Mammary epithelial cell (primary cell): ENCODE results near the gene HLA-DRB1.

ENCODE experiments used
- EZH2 ChIP-seq: IDR thresholded peaks from 2 replicates; pipeline ENCODE4 v1.6.1; 2012; ENCODE audit warnings: low read length, inconsistent platforms, borderline replicate concordance
- TF ChIP-seq, protein P1 (sequence below), 2 donors: IDR thresholded peaks in 1 of 2; conservative IDR thresholded peaks in 1 of 2; 2 replicates each; pipeline ENCODE4 v1.5.1; 2011 to 2012; ENCODE audit warnings: inconsistent platforms in 2 of 2, low read length in 2 of 2, mild to moderate bottlenecking in 2 of 2, control low read depth in 1 of 2, low read depth in 1 of 2; ENCODE audit not compliant: insufficient read depth in 1 of 2; ENCODE audit errors: extremely low read depth in 1 of 2

DNA sequence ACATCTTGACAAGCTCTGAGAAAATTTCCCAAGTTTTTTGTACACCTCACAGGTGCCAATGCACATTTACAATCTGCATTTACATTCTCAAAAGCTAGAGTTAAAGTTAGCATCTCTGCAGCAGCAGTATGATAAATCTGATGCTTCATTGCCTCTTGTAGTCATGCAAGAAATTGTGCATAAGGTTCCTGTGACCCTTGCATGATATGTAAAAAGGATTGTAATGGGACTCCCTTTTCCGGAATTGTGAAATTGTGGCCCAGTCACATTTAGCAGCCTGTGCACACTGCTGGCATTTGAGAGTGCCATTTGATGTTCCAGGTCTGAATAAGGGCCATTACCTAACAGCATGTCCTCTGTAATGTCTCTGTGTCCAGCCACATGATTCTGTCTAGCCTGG, 24.1 kb downstream of the HLA-DRB1 start:
- TF ChIP-seq, protein P1, sequence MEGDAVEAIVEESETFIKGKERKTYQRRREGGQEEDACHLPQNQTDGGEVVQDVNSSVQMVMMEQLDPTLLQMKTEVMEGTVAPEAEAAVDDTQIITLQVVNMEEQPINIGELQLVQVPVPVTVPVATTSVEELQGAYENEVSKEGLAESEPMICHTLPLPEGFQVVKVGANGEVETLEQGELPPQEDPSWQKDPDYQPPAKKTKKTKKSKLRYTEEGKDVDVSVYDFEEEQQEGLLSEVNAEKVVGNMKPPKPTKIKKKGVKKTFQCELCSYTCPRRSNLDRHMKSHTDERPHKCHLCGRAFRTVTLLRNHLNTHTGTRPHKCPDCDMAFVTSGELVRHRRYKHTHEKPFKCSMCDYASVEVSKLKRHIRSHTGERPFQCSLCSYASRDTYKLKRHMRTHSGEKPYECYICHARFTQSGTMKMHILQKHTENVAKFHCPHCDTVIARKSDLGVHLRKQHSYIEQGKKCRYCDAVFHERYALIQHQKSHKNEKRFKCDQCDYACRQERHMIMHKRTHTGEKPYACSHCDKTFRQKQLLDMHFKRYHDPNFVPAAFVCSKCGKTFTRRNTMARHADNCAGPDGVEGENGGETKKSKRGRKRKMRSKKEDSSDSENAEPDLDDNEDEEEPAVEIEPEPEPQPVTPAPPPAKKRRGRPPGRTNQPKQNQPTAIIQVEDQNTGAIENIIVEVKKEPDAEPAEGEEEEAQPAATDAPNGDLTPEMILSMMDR (conservative IDR thresholded peaks at IDR 0.05 in 1 of 2, IDR thresholded peaks at IDR 0.05 in 1 of 2; ENCODE audit: extremely low read depth in 1 of 2, insufficient read depth in 1 of 2, low read depth in 1 of 2, low read length in 2 of 2) = no peak
- TF ChIP-seq EZH2 = no peak
